Measurements from ENCODE around the gene RIC3. TPM values are rescaled to one million over a fixed set of nuclear protein-coding genes. Genes with fewer than 3 reads are reported as not detected.

Gene RIC3
- total RNA-seq, 3 donors from 2014 or later, result 1.5 to 16.4 (median 2.0) TPM

DNA sequence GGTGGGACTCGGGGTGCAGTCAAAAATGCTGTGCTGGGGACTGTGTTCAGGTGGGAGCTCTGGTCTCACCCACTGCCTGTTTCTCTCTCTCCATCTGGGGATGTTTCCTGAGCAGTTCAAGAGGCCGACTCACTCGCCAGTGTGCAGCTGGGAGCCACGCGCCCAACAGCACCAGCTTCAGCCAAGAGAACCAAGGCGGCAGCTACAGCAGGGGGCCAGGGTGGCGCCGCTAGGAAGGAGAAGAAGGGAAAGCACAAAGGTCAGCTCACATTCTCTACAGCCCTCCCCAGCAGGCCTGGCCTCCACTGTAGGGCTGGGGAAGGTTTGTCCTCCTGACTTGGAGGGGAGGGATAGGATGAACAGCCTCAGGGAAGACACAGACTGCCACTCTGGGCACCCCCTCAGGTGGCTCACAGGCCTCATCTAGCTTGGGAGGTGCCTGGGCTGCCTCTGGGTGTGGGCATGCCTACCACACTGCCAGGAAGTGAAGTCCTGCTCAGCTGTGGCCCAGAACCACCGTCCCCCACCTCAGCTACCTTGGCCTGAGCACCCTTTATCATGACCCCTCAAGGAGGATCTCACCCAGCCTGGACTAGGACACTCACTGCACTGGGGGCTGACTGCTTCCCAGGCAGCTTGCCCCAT, 74.8 kb downstream of the RIC3 start:
- intact Hi-C loops (cut with DNase I, micrococcal nuclease), result loop anchor here in 1 of 2 donors (5.0 kb wide), 2 partner anchors 57 to 77 kb away; no protein-coding TSS in a partner anchor
- peak in 1 of 3 donors; percentile 59 for DNase-seq
- H3K36me3 ChIP-seq (ENCODE audit: low read depth), result no peaks in the 10 kb centered on the region
- H3K4me1 ChIP-seq (ENCODE audit: low read depth), result no peaks in the 10 kb centered on the region
- TF ChIP-seq, protein P1, sequence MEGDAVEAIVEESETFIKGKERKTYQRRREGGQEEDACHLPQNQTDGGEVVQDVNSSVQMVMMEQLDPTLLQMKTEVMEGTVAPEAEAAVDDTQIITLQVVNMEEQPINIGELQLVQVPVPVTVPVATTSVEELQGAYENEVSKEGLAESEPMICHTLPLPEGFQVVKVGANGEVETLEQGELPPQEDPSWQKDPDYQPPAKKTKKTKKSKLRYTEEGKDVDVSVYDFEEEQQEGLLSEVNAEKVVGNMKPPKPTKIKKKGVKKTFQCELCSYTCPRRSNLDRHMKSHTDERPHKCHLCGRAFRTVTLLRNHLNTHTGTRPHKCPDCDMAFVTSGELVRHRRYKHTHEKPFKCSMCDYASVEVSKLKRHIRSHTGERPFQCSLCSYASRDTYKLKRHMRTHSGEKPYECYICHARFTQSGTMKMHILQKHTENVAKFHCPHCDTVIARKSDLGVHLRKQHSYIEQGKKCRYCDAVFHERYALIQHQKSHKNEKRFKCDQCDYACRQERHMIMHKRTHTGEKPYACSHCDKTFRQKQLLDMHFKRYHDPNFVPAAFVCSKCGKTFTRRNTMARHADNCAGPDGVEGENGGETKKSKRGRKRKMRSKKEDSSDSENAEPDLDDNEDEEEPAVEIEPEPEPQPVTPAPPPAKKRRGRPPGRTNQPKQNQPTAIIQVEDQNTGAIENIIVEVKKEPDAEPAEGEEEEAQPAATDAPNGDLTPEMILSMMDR (IDR thresholded peaks at IDR 0.05), result no peak
- no peak overlapping the region for H3K4me3 ChIP-seq
- H3K9me3 ChIP-seq, result no peaks in the 10 kb centered on the region
- ATAC-seq, result peak; percentile 47

DNA sequence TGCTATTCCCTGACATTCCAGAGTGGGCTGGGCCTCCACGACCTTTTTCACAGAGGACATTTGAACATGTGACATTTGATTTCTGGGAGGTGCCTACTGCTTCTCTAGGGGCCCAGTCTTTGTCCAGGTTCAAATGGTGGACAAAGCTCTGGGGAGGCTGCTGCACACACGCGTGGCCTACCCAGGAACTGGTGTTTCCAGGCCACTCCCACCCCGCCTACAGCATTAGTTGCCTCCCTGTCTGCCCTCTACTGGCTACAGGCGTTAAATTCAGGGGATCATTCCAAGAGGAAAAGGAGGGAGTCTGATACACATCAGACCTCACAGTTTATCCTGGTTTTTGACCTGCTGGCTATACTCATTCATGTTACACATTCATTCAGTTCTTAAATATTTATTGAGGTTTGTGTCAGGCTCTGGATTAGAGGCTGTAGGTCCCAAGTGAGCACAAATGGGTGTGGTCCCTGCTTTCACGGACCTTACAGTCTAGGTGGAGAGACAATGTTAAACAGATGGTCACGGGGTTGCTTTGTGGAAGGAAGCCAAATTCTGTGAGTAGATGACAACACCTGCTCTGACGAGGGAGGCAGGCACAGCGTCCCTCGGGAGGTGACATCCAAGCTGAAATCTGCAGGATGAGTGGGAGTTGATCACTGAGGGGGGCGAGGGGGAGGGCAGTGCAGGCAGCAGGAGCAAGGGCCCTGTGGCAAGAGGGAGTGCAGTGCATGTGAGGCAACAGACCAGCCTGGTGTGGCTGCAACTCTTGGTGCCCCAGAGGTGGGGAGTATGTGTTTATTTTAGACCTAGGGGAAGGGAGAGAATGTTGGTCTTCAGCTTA, 76.0 kb downstream of the RIC3 start:
- H3K36me3 ChIP-seq (ENCODE audit: low read depth), result no peaks in the 10 kb centered on the region
- ATAC-seq, result peak; percentile 81
- intact Hi-C loops (cut with DNase I, micrococcal nuclease), result loop anchor here in 1 of 2 donors (5.0 kb wide), 2 partner anchors 56 to 76 kb away; no protein-coding TSS in a partner anchor

DNA sequence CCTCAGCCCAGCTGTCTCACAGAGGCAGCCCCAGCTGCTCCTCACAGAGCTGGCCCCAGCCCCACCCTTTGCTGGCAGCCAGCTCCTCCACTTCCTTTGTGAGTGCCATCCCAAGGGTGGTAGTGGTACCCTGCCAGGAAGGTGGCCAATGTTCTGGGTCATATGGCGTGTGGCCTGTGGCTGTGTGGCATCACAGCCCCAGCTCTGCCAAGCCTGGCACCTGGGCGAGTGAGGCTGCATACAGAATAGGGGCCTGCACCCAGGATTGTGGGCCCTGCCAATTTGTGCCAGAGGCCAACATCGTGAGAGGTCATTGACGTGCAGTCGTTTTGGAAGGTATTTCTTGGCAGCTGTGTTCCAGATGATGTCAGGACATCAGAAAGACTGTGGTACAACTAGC, 77.1 kb downstream of the RIC3 start:
- no peak for ATAC-seq
- no peaks in the 10 kb centered on the region for H3K9me3 ChIP-seq
- H3K36me3 ChIP-seq (ENCODE audit: low read depth), result no peaks in the 10 kb centered on the region
- H3K4me1 ChIP-seq (ENCODE audit: low read depth), result no peaks in the 10 kb centered on the region
- intact Hi-C loops (cut with DNase I, micrococcal nuclease), result loop anchor here in 1 of 2 donors (5.0 kb wide), 2 partner anchors 54 to 74 kb away; no protein-coding TSS in a partner anchor
- no peak for DNase-seq
- TF ChIP-seq, protein P1 (IDR thresholded peaks at IDR 0.05), result no peak
- no peak overlapping the region for H3K4me3 ChIP-seq

More for the DNA sequence above, 76.0 kb downstream of the RIC3 start:
- peak in 2 of 3 donors; percentile 54 to 82 for DNase-seq
- Histone ChIP-seq H3K4me3 (no peak overlapping the region), H3K4me1 (ENCODE audit: low read depth) (no peaks in the 10 kb centered on the region), H3K9me3 (no peaks in the 10 kb centered on the region)
- TF ChIP-seq, protein P1 (IDR thresholded peaks at IDR 0.05), result peak; percentile 36

DNA sequence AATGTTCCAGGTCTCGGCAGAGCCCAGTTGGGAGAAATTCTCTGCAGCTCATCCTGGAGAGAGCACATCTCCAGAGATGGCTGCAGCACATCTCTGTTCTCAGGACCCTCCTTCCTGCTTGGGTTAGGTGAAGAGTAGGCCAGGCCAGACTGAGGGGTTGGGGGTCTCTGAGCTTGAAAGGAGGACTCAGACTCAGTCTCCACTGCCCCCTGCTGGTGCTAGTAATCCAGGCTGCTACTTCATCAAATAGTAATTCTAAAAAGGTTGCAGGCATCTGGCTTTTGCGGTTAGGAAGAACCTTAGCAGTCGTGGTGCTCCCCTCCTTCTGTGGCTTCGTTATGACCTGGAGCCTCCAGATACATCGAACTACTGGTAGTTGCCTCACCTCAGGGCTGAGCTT, 78.1 kb downstream of the RIC3 start:
- Histone ChIP-seq H3K4me3 (no peak overlapping the region), H3K4me1 (ENCODE audit: low read depth) (no peaks in the 10 kb centered on the region), H3K36me3 (ENCODE audit: low read depth) (no peaks in the 10 kb centered on the region), H3K9me3 (no peaks in the 10 kb centered on the region)
- intact Hi-C loops (cut with DNase I, micrococcal nuclease), result loop anchor here in 1 of 2 donors (5.0 kb wide), 2 partner anchors 53 to 73 kb away; no protein-coding TSS in a partner anchor
- TF ChIP-seq, protein P1 (IDR thresholded peaks at IDR 0.05), result no peak
- ATAC-seq (no peak), DNase-seq (peak in 1 of 3 donors; percentile 49)

DNA sequence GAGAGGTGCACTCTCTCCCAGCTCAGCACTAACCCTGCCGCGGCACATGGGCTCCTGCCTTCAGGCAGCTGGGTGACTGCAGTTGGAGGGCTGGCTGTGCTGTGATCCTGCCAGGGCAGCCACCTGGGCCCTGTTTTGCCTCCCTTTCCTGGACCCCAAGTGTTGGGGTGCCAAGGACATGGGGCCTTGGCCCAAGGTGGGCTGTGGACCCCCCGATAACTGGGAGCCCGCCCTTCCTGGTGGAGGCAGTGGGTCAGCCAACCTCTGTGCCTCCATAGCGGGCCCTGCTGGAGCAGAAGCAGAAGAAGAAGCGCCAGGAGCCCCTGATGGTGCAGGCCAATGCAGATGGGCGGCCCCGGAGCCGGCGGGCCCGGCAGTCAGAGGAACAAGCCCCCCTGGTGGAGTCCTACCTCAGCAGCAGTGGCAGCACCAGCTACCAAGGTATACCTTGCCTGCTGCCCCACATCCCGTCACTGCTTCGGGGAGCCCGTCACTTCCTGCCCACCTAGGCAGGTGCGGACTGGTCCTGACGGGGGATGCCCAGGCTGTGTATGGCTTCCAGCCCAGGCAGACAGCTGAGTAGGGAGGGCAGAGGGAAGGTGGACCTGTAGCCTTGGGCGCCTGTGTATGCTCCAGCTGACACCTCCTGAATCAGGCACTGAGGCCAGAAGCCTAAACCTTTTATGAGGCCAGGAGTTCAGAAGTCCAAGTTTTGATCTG, 78.9 kb downstream of the RIC3 start:
- TF ChIP-seq, protein P1 (IDR thresholded peaks at IDR 0.05), result no peak
- ATAC-seq (no peak), DNase-seq (no peak)
- Histone ChIP-seq H3K36me3 (ENCODE audit: low read depth) (no peaks in the 10 kb centered on the region), H3K4me1 (ENCODE audit: low read depth) (no peaks in the 10 kb centered on the region), H3K9me3 (no peaks in the 10 kb centered on the region), H3K4me3 (no peak overlapping the region)
- intact Hi-C loops (cut with DNase I, micrococcal nuclease), result loop anchor here in 1 of 2 donors (5.0 kb wide), 2 partner anchors 53 to 73 kb away; no protein-coding TSS in a partner anchor
